Measurements from ENCODE around the gene PLEKHM3.

GRCh38 chr2:207933396-207934065 lies 91.8 kb downstream of the PLEKHM3 start:
- TF ChIP-seq CTCF (IDR thresholded peaks at IDR 0.05; ENCODE audit: insufficient read depth, low read length) (no peak), POLR2AphosphoS5 (IDR thresholded peaks at IDR 0.05; ENCODE audit: low read depth) (no peak)
